ENCODE data around the gene DET1.
A peak's percentile ranks its signal among the peaks of the same experiment; 100 is the strongest.
"Not testable (repeated sequence)": the region's sequence is repeated elsewhere in the genome, so short reads cannot be mapped to it uniquely, and the experiment has no call there.

Gene DET1

GRCh38 chr15:88546248-88547129, at the start of gene DET1:
DET1 (minus strand) TSS chr15:88546681; CDS start chr15:88531705, 14,976 bp downstream.
- peak; percentile 93 for DNase-seq

DNA sequence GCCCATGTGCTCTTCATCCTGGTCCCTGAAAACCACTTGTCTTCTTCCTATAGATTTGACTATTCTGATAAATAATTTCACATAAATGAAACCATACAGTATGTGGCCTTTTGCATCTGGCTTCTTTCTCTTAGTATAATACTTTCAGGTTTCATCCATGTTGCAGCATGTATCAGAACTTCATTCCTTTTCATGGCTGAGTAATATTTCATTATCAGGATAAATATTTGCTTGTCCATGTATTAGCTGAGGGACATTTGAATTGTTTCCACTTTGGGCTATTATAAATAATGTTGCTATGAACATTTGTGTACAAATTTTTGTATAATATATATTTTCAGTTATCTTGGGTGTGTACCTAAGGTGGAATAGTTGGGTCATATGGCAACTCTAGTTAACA, 44.9 kb upstream of the DET1 start:
- DNase-seq, result no peak

DNA sequence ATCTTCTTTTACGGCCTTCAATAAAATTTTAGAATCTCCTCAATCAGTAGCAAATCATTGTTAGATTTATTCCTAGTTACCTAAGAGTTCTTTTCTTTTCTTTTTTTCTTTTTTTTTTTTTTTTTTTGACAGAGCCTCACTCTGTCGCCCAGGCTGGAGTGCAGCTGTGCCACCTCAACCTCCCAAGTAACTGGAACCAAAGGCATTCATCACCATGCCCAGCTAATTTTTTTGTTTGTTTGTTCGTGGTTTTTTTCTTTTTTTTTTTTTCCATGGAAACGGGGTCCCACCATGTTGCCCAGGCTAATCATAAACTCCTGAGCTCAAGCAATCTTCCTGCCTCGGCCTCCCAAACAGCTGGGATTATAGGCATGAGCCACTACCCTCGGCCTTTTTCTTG, 44.3 kb upstream of the DET1 start:
- no peak for DNase-seq

DNA sequence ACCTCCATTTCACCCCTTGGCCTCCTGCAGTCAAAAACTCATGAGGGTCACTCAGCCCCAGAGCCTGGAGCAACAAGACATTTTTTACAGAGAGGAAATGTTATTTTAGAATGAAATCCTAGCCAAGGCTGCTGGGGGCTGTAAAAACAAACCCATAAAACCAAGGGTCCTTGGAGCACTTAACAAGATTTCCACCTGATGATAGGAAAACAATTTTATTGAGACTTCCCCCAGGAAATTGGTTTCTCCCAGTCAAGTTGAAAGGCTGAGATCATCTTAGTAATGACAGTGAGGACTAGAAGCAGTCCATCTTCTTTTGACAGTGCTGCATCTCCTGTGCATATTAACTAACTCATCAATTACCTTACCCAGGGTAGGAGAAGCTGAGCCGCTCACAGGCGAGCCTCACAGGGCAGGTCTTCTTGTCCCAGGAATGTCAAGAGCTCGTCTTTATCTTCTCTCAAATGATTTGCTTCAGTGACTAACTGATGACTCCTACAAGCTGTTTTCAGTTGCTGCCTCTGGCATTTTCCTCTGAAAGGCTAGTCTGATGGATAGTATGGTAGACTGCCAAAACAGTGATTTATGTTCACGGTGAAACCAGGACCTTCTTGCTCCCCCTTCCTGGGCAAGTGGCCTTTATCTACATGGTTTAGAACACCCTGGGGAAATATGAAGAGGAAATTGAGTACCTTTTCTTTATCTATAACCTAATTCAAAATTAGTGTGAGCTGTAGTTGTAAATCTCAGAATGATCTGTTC, 40.1 kb upstream of the DET1 start:
- no peak for DNase-seq

- no peak for DNase-seq
Measured at GRCh38 chr15:88580532-88580931, 34.1 kb upstream of the DET1 start.

GRCh38 chr15:88579322-88579721, 32.8 kb upstream of the DET1 start:
- no peak for DNase-seq

- DNase-seq, result no peak
Measured at GRCh38 chr15:88574655-88575054, 28.2 kb upstream of the DET1 start.

DNA sequence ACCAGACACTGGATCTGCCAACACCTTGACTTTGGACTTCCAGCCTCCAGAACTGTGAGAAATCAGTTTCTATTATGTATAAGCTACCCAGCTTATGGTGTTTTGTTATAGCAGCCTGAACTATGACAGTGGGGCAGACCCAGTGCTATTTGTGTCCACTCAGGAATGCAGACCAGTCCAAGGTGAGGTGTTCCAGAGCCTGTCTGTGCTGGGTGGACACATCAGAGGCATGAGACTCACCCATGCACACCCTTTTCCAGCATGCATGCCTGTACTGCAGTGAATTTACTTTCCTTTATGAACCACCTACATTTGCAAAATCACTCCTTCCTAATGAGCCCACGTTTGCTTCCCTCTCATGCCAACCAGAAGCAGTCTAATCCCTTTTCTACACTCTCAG, 27.6 kb upstream of the DET1 start:
- DNase-seq, result no peak

GRCh38 chr15:88571852-88572259, 25.4 kb upstream of the DET1 start:
- DNase-seq, result no peak

DNA sequence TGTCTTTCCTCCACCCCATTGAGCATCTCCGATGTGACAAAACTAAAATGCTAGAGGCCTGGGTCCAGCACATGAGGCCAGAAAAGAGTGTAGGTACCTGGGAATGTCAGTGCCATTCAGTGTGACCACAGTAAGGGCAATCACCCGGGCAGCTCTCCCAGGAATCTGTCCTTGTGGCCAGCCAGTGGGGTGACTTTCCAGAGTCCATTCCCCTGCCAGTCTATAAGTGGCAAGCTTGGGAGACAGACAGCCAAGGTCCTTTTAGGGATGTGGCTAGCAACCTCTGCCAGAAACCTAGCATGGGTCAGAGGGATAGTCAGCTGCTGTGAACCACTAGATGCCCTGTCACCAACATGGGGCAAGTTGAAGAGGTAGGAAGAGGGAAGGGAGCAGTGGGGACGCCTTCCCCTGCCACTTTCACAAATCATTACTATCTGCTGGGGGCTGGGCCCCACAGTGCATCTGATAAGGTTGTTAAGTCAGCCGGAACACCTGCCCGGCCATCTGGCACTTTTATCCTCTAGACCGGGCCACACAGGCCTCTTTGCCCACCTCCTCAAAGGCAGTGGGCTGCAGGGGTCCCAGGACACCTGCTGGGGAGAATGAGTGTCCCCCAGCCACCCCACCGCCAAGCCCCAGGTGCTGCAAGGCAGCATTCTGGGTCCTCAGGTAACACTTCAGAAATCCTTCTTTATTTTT, 24.8 kb upstream of the DET1 start:
- no peak for DNase-seq

GRCh38 chr15:88568589-88568988, 22.1 kb upstream of the DET1 start:
- DNase-seq, result no peak

GRCh38 chr15:88564741-88565140, 18.3 kb upstream of the DET1 start:
- no peak for DNase-seq

GRCh38 chr15:88563638-88564037, 17.2 kb upstream of the DET1 start:
- no peak for DNase-seq

DNA sequence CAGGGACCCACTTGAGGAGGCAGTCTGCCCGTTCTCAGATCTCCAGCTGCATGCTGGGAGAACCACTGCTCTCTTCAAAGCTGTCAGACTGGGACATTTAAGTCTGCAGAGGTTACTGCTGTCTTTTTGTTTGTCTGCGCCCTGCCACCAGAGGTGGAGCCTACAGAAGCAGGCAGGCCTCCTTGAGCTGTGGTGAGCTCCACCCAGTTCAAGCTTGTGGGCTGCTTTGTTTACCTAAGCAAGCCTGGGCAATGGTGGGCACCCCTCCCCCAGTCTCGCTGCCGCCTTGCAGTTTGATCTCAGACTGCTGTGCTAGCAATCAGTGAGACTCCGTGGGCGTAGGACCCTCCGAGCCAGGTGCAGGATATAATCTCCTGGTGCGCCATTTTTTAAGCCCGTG, 13.1 kb upstream of the DET1 start:
- not testable (repeated sequence) for DNase-seq

GRCh38 chr15:88558026-88558425, 11.5 kb upstream of the DET1 start:
- DNase-seq, result not testable (repeated sequence)

- DNase-seq, result not testable (repeated sequence)
Measured at GRCh38 chr15:88548009-88548408, 1.5 kb upstream of the DET1 start.

- not testable (repeated sequence) for DNase-seq
Measured at GRCh38 chr15:88545578-88546247, 768 bp downstream of the DET1 start.

GRCh38 chr15:88543065-88543776, 3.3 kb downstream of the DET1 start:
- no peak for DNase-seq

- DNase-seq, result no peak
Measured at GRCh38 chr15:88542342-88542733, 4.1 kb downstream of the DET1 start.

- no peak for DNase-seq
Measured at GRCh38 chr15:88541709-88542341, 4.7 kb downstream of the DET1 start.

GRCh38 chr15:88541111-88541510, 5.4 kb downstream of the DET1 start:
- DNase-seq, result not testable (repeated sequence)

GRCh38 chr15:88540350-88540749, 6.1 kb downstream of the DET1 start:
- DNase-seq, result not testable (repeated sequence)
